Measurements from ENCODE around the gene ANAPC2.

ANAPC2 gene

GRCh38 chr9:137234055-137234697, 45.8 kb upstream of the ANAPC2 start:
- H3K4me3 ChIP-seq (replicated peaks in 1 of 2; ENCODE audit: low read depth in 2 of 2, low read length in 2 of 2): no peak overlapping the region
- no peak for DNase-seq (ENCODE audit: low read depth in 2 of 2)
- TF ChIP-seq CTCF (IDR thresholded peaks at IDR 0.05; ENCODE audit: low read depth, low read length): no peak

GRCh38 chr9:137233143-137233980, 45.0 kb upstream of the ANAPC2 start:
- TF ChIP-seq CTCF (IDR thresholded peaks at IDR 0.05; ENCODE audit: low read depth, low read length): no peak
- no peak for DNase-seq (ENCODE audit: low read depth in 2 of 2)
- H3K4me3 ChIP-seq (replicated peaks in 1 of 2; ENCODE audit: low read depth in 2 of 2, low read length in 2 of 2): no peak overlapping the region

- no peak overlapping the region for H3K4me3 ChIP-seq (replicated peaks in 1 of 2; ENCODE audit: low read depth in 2 of 2, low read length in 2 of 2)
- DNase-seq (ENCODE audit: low read depth in 2 of 2): no peak
- TF ChIP-seq CTCF (IDR thresholded peaks at IDR 0.05; ENCODE audit: low read depth, low read length): no peak
Observed at GRCh38 chr9:137232510-137232909, 44.1 kb upstream of the ANAPC2 start.

GRCh38 chr9:137232101-137232500, 43.7 kb upstream of the ANAPC2 start:
- no peak for TF ChIP-seq CTCF (IDR thresholded peaks at IDR 0.05; ENCODE audit: low read depth, low read length)
- H3K4me3 ChIP-seq (replicated peaks in 1 of 2; ENCODE audit: low read depth in 2 of 2, low read length in 2 of 2): no peak overlapping the region
- DNase-seq (ENCODE audit: low read depth in 2 of 2): no peak

GRCh38 chr9:137231372-137232039, 43.1 kb upstream of the ANAPC2 start:
- H3K4me3 ChIP-seq (replicated peaks in 1 of 2; ENCODE audit: low read depth in 2 of 2, low read length in 2 of 2): no peak overlapping the region
- no peak for DNase-seq (ENCODE audit: low read depth in 2 of 2)
- TF ChIP-seq CTCF (IDR thresholded peaks at IDR 0.05; ENCODE audit: low read depth, low read length): no peak

GRCh38 chr9:137230705-137231371, 42.5 kb upstream of the ANAPC2 start, which contains the start of gene SLC34A3:
Gene SLC34A3, plus strand, starts transcription at chr9:137230901. Its CDS starts 802 bp downstream, at chr9:137231703.
- TF ChIP-seq CTCF (IDR thresholded peaks at IDR 0.05; ENCODE audit: low read depth, low read length): no peak
- no peak for DNase-seq (ENCODE audit: low read depth in 2 of 2)
- H3K4me3 ChIP-seq (replicated peaks in 1 of 2; ENCODE audit: low read depth in 2 of 2, low read length in 2 of 2): no peak within 1 kb of the TSS

All from cardiac fibroblast (primary cell).